Measurements from ENCODE around the gene RPN2.

DNA sequence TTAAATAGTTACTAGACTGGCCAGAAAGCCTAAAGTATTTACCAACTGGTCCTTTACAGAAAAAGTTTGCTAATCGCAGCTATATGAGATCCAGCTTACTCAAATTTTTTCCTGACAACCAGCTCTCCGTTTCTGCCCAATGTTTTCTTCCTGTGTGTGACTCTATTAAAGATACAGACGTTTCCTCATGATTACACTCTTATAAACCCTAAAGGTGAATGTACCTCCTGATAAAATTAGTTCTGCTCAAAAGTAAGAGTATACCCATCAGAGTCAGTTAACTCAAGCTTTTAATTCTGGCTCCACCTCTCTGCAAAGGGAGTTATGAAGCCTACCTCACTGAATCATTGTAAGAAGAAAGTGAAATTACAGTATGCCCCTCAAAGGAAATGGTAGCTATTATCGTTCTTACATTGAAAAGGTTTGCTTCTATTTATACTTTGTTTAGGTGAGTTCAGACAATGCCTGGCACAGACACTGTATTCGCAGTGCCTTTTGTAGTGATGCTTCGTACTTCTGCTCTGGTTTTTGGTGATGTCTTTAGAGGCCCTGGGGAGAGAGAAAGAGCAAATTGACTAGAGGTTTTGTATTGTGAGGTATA lies 10.4 kb downstream of the RPN2 start:
- TF ChIP-seq CTCF (conservative IDR thresholded peaks at IDR 0.05 in 1 of 2, IDR thresholded peaks at IDR 0.05 in 1 of 2; ENCODE audit: extremely low read depth in 1 of 2, insufficient read depth in 1 of 2, low read depth in 1 of 2, low read length in 2 of 2) (no peak), EZH2 (IDR thresholded peaks at IDR 0.05; ENCODE audit: borderline replicate concordance, low read length) (no peak)
